Thyroid gland (tissue), 4 donors: Measurements from ENCODE around the gene C3orf22.

Experiments
- POLR2A ChIP-seq, 2 donors: fragments of 450-650 bp; IDR thresholded peaks; one replicate each; pipeline ENCODE4 v1.6.1; 2017; ENCODE audit warnings: antibody characterized with exemption in 2 of 2, mild to moderate bottlenecking in 2 of 2, moderate library complexity in 1 of 2
- TF ChIP-seq, protein P1 (sequence below), 6 experiments: fragments of 200-600 bp in 3 of 6; fragments of 450-650 bp in 3 of 6; sonication (generic) in 3 of 6; IDR thresholded peaks; one replicate each; pipeline ENCODE4 v1.5.1; 2016 to 2019; ENCODE audit warnings: antibody characterized with exemption in 6 of 6, mild to moderate bottlenecking in 2 of 6, inconsistent platforms in 1 of 6, moderate library complexity in 1 of 6

DNA sequence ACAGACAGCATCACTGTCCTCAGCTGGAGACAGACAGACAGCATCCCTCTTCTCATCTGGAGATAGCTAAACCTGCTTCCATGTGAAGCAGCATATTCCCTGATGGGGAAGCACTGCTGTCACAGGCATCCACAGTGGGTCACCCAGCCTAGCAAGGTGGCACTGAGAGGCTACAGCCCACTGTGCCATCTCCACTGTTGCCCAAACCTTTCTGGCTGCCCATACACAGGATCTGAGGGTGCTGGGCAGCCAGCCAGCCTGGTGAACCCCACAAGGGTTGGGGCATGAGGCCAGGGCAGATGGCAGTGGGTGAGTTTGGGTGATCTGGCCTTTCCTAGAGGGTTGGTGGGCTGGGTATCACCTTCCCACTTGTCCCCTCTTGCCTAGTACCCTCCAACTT lies 23.1 kb downstream of the C3orf22 start:
- TF ChIP-seq, protein P1, sequence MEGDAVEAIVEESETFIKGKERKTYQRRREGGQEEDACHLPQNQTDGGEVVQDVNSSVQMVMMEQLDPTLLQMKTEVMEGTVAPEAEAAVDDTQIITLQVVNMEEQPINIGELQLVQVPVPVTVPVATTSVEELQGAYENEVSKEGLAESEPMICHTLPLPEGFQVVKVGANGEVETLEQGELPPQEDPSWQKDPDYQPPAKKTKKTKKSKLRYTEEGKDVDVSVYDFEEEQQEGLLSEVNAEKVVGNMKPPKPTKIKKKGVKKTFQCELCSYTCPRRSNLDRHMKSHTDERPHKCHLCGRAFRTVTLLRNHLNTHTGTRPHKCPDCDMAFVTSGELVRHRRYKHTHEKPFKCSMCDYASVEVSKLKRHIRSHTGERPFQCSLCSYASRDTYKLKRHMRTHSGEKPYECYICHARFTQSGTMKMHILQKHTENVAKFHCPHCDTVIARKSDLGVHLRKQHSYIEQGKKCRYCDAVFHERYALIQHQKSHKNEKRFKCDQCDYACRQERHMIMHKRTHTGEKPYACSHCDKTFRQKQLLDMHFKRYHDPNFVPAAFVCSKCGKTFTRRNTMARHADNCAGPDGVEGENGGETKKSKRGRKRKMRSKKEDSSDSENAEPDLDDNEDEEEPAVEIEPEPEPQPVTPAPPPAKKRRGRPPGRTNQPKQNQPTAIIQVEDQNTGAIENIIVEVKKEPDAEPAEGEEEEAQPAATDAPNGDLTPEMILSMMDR (IDR thresholded peaks at IDR 0.05) = no peak
- TF ChIP-seq POLR2A (IDR thresholded peaks at IDR 0.05) = no peak
